GM12865 (cell line): ENCODE data around the gene GMNN.
"Not testable (repeated sequence)": the region's sequence is repeated elsewhere in the genome, so short reads cannot be mapped to it uniquely, and the experiment has no call there.

Experiments
- DNase-seq: peaks from one replicate; pipeline ENCODE4 v3.0.0; 2010; ENCODE audit warnings: low read depth
- H3K4me3 ChIP-seq: 2 replicates; pipeline ENCODE4 v1.5.1; 2011; ENCODE audit warnings: mild to moderate bottlenecking, low read depth, low read length, control low read depth
- TF ChIP-seq, protein P1 (sequence below): IDR thresholded peaks from 2 replicates; pipeline ENCODE4 v1.5.1; 2011; ENCODE audit warnings: low read length, control low read depth, low read depth, inconsistent platforms; ENCODE audit not compliant: insufficient read depth; ENCODE audit errors: missing control alignments

The GMNN gene

DNA sequence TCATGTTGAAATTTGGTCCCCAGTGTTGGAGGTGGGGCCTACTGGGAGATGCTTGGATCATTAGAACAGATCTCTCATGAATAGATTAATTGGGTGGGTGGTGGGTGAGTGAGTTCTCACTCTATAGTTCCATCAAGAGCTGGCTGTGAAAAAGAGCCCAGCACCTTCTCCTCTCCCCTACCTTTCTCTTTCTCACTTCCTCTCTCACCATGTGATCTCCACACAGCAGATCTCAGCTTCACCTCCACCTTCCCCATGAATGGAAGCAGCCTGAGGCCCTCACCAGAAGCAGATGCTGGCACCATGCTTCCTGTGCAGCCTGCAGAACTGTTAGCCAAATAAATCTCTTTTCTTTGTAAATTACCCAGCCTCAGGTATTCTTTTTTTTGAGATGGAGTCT, 12.9 kb upstream of the GMNN start:
- TF ChIP-seq, protein P1, sequence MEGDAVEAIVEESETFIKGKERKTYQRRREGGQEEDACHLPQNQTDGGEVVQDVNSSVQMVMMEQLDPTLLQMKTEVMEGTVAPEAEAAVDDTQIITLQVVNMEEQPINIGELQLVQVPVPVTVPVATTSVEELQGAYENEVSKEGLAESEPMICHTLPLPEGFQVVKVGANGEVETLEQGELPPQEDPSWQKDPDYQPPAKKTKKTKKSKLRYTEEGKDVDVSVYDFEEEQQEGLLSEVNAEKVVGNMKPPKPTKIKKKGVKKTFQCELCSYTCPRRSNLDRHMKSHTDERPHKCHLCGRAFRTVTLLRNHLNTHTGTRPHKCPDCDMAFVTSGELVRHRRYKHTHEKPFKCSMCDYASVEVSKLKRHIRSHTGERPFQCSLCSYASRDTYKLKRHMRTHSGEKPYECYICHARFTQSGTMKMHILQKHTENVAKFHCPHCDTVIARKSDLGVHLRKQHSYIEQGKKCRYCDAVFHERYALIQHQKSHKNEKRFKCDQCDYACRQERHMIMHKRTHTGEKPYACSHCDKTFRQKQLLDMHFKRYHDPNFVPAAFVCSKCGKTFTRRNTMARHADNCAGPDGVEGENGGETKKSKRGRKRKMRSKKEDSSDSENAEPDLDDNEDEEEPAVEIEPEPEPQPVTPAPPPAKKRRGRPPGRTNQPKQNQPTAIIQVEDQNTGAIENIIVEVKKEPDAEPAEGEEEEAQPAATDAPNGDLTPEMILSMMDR: no peak
- H3K4me3 ChIP-seq: no peak overlapping the region
- no peak for DNase-seq

DNA sequence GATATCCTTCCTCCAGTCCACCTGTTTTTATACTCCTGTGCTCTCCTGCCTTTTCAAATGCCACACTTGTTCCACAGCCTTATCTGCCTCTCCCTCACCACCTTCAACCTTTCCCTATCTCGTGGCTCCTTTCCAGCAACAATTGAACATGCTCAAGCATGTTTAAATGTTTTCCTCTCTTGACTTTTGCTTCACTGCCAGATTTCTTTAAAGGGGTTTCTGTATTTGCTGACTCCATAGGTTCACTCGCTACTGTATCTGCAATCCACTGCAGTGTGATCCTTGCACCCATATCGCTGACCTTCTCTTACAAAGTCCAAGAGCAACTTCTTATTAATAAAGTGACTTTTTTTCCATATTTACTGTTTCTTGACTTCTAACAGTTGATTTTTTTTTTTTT, 11.2 kb upstream of the GMNN start:
- H3K4me3 ChIP-seq: no peak overlapping the region
- DNase-seq: no peak
- TF ChIP-seq, protein P1: no peak

DNA sequence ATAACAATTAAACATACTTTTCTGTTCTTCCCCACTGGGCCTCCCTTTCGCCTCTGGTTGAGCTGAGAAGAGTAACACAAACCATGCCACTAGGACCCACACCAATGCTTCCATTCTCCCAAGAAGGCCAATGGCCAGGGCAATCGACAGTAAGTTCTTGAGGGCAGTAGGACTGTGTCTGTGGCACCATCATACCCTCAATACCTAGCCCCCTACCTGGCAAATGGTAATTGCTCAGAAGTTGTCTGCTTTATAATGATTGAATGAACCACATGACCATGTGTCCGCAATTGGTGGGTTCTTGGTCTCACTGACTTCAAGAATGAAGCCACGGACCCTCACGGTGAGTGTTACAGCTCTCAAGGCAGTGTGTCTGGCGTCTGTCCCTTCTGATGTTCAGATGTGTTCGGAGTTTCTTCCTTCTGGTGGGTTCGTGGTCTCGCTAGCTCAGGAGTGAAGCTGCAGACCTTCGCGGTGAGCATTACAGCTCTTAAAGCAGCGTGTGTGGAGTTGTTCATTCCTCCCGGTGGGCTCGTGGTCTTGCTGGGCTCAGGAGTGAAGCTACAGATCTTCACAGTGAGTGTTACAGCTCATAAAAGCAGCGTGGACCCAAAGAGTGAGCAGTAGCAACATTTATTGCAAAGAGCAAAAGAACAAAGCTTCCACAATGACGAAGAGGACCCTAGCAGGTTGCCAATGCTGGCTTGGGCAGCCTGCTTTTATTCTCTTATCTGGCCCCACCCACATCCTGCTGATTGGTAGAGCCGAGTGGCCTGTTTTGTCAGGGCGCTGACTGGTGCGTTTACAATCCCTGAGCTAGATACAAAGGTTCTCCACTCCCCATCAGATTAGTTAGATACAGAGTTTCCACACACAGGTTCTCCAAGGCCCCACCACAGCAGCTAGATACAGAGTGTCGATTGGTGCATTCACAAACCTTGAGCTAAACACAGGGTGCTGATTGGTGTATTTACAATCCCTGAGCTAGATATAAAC, 9.6 kb upstream of the GMNN start:
- not testable (repeated sequence) for DNase-seq

DNA sequence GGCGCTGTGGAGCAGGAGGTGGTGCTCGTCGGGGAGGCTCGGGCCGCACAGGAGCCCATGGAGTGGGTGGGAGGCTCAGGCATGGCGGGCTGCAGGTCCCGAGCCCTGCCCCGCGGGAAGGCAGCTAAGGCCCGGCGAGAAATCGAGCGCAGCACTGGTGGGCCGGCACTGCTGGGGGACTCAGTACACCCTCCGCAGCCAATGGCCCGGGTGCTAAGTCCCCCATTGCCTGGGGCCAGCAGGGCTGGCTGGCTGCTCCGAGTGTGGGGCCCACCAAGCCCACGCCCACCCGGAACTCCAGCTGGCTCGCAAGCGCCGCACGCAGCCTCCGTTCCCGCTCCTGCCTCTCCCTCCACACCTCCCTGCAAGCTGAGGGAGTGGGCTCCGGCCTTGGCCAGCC, 8.8 kb upstream of the GMNN start:
- H3K4me3 ChIP-seq, DNase-seq: not testable (repeated sequence)

More for the DNA sequence above, 9.6 kb upstream of the GMNN start:
- not testable (repeated sequence) for H3K4me3 ChIP-seq

DNA sequence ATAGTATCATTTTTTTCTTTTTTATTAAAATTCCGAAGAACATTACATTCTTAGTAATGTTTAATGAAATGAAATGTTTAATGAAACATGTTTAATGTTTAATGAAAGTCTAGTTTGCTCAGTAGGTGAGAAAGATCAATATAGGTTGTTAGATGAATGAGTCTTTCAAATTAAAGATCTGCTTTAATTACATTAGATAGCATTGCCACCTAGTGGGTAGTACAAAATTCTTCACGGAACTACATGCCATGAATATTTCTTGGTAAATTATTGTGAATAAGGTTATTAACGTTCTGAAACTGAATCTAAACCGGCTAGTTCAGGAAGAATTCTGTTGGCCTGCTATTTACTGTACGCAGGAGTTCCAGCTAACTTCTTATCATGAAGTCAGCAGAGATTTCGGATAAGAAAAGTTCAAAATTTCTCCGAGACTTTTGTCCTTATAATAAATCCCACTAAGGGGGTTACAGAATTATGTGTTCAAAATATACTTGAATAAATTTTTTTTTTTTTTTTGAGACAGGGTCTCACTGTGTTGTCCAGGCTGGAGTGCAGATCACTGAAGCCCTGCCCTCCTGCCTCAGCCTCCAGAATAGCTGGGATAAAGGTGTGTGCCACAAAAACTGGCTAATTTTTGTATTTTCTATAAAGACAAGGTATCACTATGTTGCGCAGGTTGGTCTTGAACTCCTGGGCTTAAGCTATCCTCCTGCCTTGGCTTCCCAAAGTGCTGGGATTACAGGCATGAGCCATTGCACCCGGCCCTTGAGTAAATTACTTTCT, 7.9 kb upstream of the GMNN start:
- peak; percentile 46 for DNase-seq
- H3K4me3 ChIP-seq: no peak overlapping the region
- TF ChIP-seq, protein P1: peak; percentile 30

DNA sequence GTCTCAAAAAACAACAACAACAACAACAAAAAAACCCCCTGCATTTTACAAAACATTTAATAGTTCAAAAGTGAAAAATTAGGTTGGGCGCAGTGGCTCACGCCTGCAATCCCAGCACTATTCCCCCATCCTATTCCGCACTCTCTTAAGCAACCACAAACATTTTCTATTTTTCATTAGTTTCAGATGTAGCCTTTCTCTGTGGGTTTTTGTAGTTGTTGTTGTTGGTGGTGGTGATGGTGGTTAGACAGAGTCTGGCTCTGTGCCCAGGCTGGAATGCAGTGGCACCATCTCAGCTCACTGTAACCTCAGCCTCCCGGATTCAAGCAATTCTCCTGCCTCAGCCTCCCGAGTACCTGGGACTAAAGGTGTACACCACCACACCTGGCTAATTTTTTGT, 6.4 kb upstream of the GMNN start:
- TF ChIP-seq, protein P1: no peak
- H3K4me3 ChIP-seq: no peak overlapping the region
- no peak for DNase-seq

DNA sequence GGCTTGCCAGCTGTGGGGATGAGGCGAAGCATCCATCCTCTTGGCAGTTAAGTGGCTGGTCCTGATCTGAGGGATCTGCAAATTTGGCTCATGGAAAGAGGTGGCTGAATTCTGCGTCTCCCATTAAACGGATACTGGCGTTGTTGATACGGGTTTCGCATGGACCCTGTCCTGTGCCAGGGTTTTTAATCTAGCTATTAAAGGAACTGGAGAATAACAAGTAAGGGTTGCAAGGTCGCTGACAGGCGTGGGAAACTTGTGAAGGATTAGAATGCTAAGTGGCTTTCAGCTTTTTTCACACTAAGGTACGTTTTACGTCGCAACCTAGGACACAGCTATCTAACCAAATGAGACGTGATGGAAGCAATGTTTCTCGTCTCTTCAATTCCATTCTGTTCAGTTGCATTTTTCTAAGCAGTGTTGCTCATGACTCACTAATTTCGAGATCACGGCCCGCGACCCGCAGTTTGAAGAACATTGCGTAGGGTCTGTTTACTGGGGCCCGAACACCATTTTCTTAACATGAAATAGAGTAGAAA, 852 bp downstream of the GMNN start:
- DNase-seq: peak; percentile 41
- TF ChIP-seq, protein P1: no peak
- peak overlapping the region; percentile 72 for H3K4me3 ChIP-seq
